ENCODE data around the gene OR51F1. TPM values are rescaled to one million over a fixed set of nuclear protein-coding genes. Genes with fewer than 3 reads are reported as not detected.

The OR51F1 gene
- total RNA-seq, 1 donor from 2014 or later: not detected

Other genes starting within 250 kb of the OR51F1 start
- gene OR52M1, start 224.7 kb downstream of the OR51F1 start, total RNA-seq: not detected
- not detected for gene OR52I2, start 188.2 kb downstream of the OR51F1 start, total RNA-seq
- gene OR52I1, start 175.9 kb downstream of the OR51F1 start, total RNA-seq: not detected
- gene TRIM68, start 161.7 kb downstream of the OR51F1 start, total RNA-seq: 7.8 TPM
- gene OR51D1, start 132.5 kb downstream of the OR51F1 start, total RNA-seq: not detected
- 1.00 TPM for gene OR51E1, start 126.0 kb downstream of the OR51F1 start, total RNA-seq
- not detected for gene OR51E2, start 72.1 kb downstream of the OR51F1 start, total RNA-seq
- gene MMP26, start 65.2 kb downstream of the OR51F1 start, total RNA-seq: not detected
- not detected for gene OR52R1, start 34.4 kb upstream of the OR51F1 start, total RNA-seq
- gene OR51F2, start 51.4 kb upstream of the OR51F1 start, total RNA-seq: not detected
- gene OR51S1, start 79.3 kb upstream of the OR51F1 start, total RNA-seq: not detected
- gene OR51T1, start 112.0 kb upstream of the OR51F1 start, total RNA-seq: not detected
- gene OR51A7, start 133.8 kb upstream of the OR51F1 start, total RNA-seq: not detected
- gene OR51G2, start 149.4 kb upstream of the OR51F1 start, total RNA-seq: not detected
- gene OR51G1, start 154.4 kb upstream of the OR51F1 start, total RNA-seq: not detected
- not detected for gene OR51A4, start 177.7 kb upstream of the OR51F1 start, total RNA-seq
- not detected for gene OR51A2, start 185.8 kb upstream of the OR51F1 start, total RNA-seq
- not detected for gene OR51L1, start 224.9 kb upstream of the OR51F1 start, total RNA-seq

All from cardiac septum (tissue), 1 donor.